Measurements from ENCODE around the gene NTN5.

- no peak for TF ChIP-seq CTCF (IDR thresholded peaks at IDR 0.05; ENCODE audit: insufficient read depth, low read depth, low read length)
- TF ChIP-seq EZH2 (IDR thresholded peaks at IDR 0.05; ENCODE audit: insufficient read depth, low read length): no peak
Measured at GRCh38 chr19:48636859-48637448, 35.9 kb downstream of the NTN5 start, which contains the start of gene DBP.
